ENCODE measurements around the gene NCOR2.

The NCOR2 gene

GRCh38 chr12:124525927-124526692 is 41.3 kb downstream of the NCOR2 start:
- no peaks in the 10 kb centered on the region for H3K27me3 ChIP-seq (ENCODE audit: insufficient read depth, insufficient read length)
- peak overlapping the region; percentile 45 for H3K9ac ChIP-seq (ENCODE audit: insufficient read length, low read depth)
- peaks cover 12% of the 10 kb centered on the region for H3K4me1 ChIP-seq (ENCODE audit: insufficient read depth, insufficient read length)
- no peak for DNase-seq (ENCODE audit: low read depth, low spot score)
- TF ChIP-seq YY1 (IDR thresholded peaks at IDR 0.05; ENCODE audit: insufficient read depth, insufficient read length) (no peak), SUZ12 (IDR thresholded peaks at IDR 0.05; ENCODE audit: extremely low read depth, insufficient read depth, insufficient read length) (no peak), ZNF274 (IDR thresholded peaks at IDR 0.05; ENCODE audit: low read depth, low read length) (no peak)
- no peak overlapping the region for H3K4me3 ChIP-seq (ENCODE audit: insufficient read length, low read depth)
- H3K9me3 ChIP-seq (ENCODE audit: insufficient read depth, low read length) = no peaks in the 10 kb centered on the region
- peaks cover 62% of the 10 kb centered on the region for H3K36me3 ChIP-seq (ENCODE audit: insufficient read depth, insufficient read length, low read length)

GRCh38 chr12:124525455-124525854 is 42.0 kb downstream of the NCOR2 start:
- TF ChIP-seq SUZ12 (IDR thresholded peaks at IDR 0.05; ENCODE audit: extremely low read depth, insufficient read depth, insufficient read length) (no peak), ZNF274 (IDR thresholded peaks at IDR 0.05; ENCODE audit: low read depth, low read length) (no peak)
- H3K4me1 ChIP-seq (ENCODE audit: insufficient read depth, insufficient read length) = peaks cover 15% of the 10 kb centered on the region
- DNase-seq (ENCODE audit: low read depth, low spot score) = no peak
- H3K27me3 ChIP-seq (ENCODE audit: insufficient read depth, insufficient read length) = no peaks in the 10 kb centered on the region
- H3K36me3 ChIP-seq (ENCODE audit: insufficient read depth, insufficient read length, low read length) = peaks cover 58% of the 10 kb centered on the region
- peak overlapping the region; percentile 23 for H3K9ac ChIP-seq (ENCODE audit: insufficient read length, low read depth)
- no peak overlapping the region for H3K4me3 ChIP-seq (ENCODE audit: insufficient read length, low read depth)
- H3K9me3 ChIP-seq (ENCODE audit: insufficient read depth, low read length) = no peaks in the 10 kb centered on the region

DNA sequence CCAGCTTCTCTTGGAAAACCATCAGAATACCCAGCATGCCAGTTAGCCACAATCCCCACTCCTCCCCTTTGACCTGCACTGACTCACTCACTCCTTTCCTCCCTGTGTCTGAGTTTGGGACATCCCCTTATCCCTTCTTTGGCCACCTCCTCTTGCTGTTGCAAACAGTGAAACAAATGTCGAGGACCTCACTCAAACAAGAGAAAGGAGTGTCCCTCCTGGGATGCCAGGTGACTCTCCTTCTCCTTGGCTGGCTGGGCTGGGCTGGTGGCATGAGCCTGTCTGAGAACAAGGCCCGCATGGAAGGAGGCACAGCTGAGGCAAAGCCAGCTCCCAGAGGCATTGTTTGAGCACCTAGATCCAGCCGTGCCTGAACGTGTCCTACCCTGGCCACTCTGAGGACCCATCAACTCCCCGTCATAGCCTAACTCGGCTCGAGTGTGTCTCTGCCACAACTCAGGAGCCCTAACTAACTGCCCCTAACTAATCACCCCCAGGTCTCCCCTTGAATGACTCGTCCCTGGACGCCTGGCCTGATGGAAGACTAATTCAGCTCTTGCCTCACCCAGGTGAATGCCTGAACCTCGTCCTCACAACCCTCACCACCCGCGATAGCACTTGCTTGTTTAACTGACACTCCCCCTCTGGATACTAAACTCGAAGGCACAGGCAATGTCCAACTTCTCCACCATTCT is 43.0 kb downstream of the NCOR2 start:
- H3K36me3 ChIP-seq (ENCODE audit: insufficient read depth, insufficient read length, low read length) = peaks cover 54% of the 10 kb centered on the region
- no peak overlapping the region for H3K9ac ChIP-seq (ENCODE audit: insufficient read length, low read depth)
- no peak for DNase-seq (ENCODE audit: low read depth, low spot score)
- H3K4me3 ChIP-seq (ENCODE audit: insufficient read length, low read depth) = no peak overlapping the region
- peaks cover 15% of the 10 kb centered on the region for H3K4me1 ChIP-seq (ENCODE audit: insufficient read depth, insufficient read length)
- no peaks in the 10 kb centered on the region for H3K27me3 ChIP-seq (ENCODE audit: insufficient read depth, insufficient read length)
- no peaks in the 10 kb centered on the region for H3K9me3 ChIP-seq (ENCODE audit: insufficient read depth, low read length)
- TF ChIP-seq ZNF274 (IDR thresholded peaks at IDR 0.05; ENCODE audit: low read depth, low read length) (no peak), YY1 (IDR thresholded peaks at IDR 0.05; ENCODE audit: insufficient read depth, insufficient read length) (no peak), SUZ12 (IDR thresholded peaks at IDR 0.05; ENCODE audit: extremely low read depth, insufficient read depth, insufficient read length) (no peak)

- peaks cover 23% of the 10 kb centered on the region for H3K4me1 ChIP-seq (ENCODE audit: insufficient read depth, insufficient read length)
- no peak for TF ChIP-seq YY1 (IDR thresholded peaks at IDR 0.05; ENCODE audit: insufficient read depth, insufficient read length)
- TF ChIP-seq SUZ12 (IDR thresholded peaks at IDR 0.05; ENCODE audit: extremely low read depth, insufficient read depth, insufficient read length) = no peak
- no peak for TF ChIP-seq ZNF274 (IDR thresholded peaks at IDR 0.05; ENCODE audit: low read depth, low read length)
- peaks cover 51% of the 10 kb centered on the region for H3K36me3 ChIP-seq (ENCODE audit: insufficient read depth, insufficient read length, low read length)
- no peak for DNase-seq (ENCODE audit: low read depth, low spot score)
- no peak overlapping the region for H3K4me3 ChIP-seq (ENCODE audit: insufficient read length, low read depth)
- H3K9ac ChIP-seq (ENCODE audit: insufficient read length, low read depth) = no peak overlapping the region
- H3K27me3 ChIP-seq (ENCODE audit: insufficient read depth, insufficient read length) = no peaks in the 10 kb centered on the region
- H3K9me3 ChIP-seq (ENCODE audit: insufficient read depth, low read length) = no peaks in the 10 kb centered on the region
Measured at GRCh38 chr12:124523071-124523470, 44.3 kb downstream of the NCOR2 start.

DNA sequence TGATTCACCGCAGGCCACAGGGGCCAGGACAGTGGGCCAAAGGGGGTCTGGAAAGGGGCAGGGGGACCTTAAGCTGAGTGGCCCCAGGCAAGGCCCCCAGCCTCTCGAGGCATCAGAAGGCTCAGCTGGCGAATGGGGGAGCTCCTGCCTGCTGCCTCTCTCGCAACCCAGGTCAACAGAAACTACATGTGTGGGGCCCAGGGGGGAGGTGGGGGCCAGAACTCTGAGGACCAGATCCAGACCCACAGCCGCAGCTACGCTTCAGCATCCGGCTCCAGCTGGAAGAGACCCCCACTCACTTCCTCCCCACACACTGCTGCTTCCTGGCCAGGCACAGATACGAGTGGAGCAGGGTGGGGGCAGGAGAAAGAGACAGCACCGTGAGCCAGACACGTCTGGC is 46.5 kb downstream of the NCOR2 start:
- Histone ChIP-seq H3K4me3 (ENCODE audit: insufficient read length, low read depth) (no peak overlapping the region), H3K9me3 (ENCODE audit: insufficient read depth, low read length) (no peaks in the 10 kb centered on the region), H3K36me3 (ENCODE audit: insufficient read depth, insufficient read length, low read length) (peaks cover 35% of the 10 kb centered on the region), H3K9ac (ENCODE audit: insufficient read length, low read depth) (peak overlapping the region; percentile 21), H3K4me1 (ENCODE audit: insufficient read depth, insufficient read length) (peaks cover 20% of the 10 kb centered on the region), H3K27me3 (ENCODE audit: insufficient read depth, insufficient read length) (no peaks in the 10 kb centered on the region)
- DNase-seq (ENCODE audit: low read depth, low spot score) = no peak
- TF ChIP-seq ZNF274 (IDR thresholded peaks at IDR 0.05; ENCODE audit: low read depth, low read length) = no peak
- no peak for TF ChIP-seq YY1 (IDR thresholded peaks at IDR 0.05; ENCODE audit: insufficient read depth, insufficient read length)
- no peak for TF ChIP-seq SUZ12 (IDR thresholded peaks at IDR 0.05; ENCODE audit: extremely low read depth, insufficient read depth, insufficient read length)

- peaks cover 35% of the 10 kb centered on the region for H3K36me3 ChIP-seq (ENCODE audit: insufficient read depth, insufficient read length, low read length)
- no peaks in the 10 kb centered on the region for H3K9me3 ChIP-seq (ENCODE audit: insufficient read depth, low read length)
- H3K27me3 ChIP-seq (ENCODE audit: insufficient read depth, insufficient read length) = no peaks in the 10 kb centered on the region
- TF ChIP-seq YY1 (IDR thresholded peaks at IDR 0.05; ENCODE audit: insufficient read depth, insufficient read length) (no peak), ZNF274 (IDR thresholded peaks at IDR 0.05; ENCODE audit: low read depth, low read length) (no peak), SUZ12 (IDR thresholded peaks at IDR 0.05; ENCODE audit: extremely low read depth, insufficient read depth, insufficient read length) (no peak)
- H3K4me3 ChIP-seq (ENCODE audit: insufficient read length, low read depth) = no peak overlapping the region
- no peak for DNase-seq (ENCODE audit: low read depth, low spot score)
- peaks cover 21% of the 10 kb centered on the region for H3K4me1 ChIP-seq (ENCODE audit: insufficient read depth, insufficient read length)
- no peak overlapping the region for H3K9ac ChIP-seq (ENCODE audit: insufficient read length, low read depth)
Measured at GRCh38 chr12:124520265-124520701, 47.1 kb downstream of the NCOR2 start.

DNA sequence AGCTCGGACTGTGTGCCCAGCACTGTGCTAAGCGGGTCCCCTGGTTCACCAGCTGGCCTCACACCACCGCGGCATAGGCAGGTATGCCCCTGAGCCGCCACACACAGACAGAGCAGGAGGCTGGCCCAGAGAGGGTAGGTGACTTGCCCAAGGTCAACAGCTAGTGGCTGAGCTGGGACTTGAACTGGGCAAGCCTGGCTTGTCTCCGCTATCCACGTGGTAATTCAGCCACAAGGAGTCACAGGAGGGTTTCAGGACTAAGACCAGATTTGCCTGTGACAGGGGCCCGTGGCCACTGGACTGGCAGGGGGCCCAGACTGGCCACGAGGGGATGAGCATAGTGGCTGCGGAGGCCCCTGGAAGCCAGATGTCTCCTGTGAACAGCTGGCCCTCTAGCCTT is 47.7 kb downstream of the NCOR2 start:
- no peaks in the 10 kb centered on the region for H3K27me3 ChIP-seq (ENCODE audit: insufficient read depth, insufficient read length)
- H3K9me3 ChIP-seq (ENCODE audit: insufficient read depth, low read length) = no peaks in the 10 kb centered on the region
- H3K4me3 ChIP-seq (ENCODE audit: insufficient read length, low read depth) = no peak overlapping the region
- H3K4me1 ChIP-seq (ENCODE audit: insufficient read depth, insufficient read length) = peaks cover 21% of the 10 kb centered on the region
- H3K9ac ChIP-seq (ENCODE audit: insufficient read length, low read depth) = no peak overlapping the region
- peaks cover 35% of the 10 kb centered on the region for H3K36me3 ChIP-seq (ENCODE audit: insufficient read depth, insufficient read length, low read length)
- TF ChIP-seq SUZ12 (IDR thresholded peaks at IDR 0.05; ENCODE audit: extremely low read depth, insufficient read depth, insufficient read length) = no peak
- TF ChIP-seq YY1 (IDR thresholded peaks at IDR 0.05; ENCODE audit: insufficient read depth, insufficient read length) = no peak
- TF ChIP-seq ZNF274 (IDR thresholded peaks at IDR 0.05; ENCODE audit: low read depth, low read length) = no peak
- no peak for DNase-seq (ENCODE audit: low read depth, low spot score)
